ENCODE results near the gene NPFFR2. TPM values are rescaled to one million over a fixed set of nuclear protein-coding genes. Genes with fewer than 3 reads are reported as not detected.

Gene NPFFR2
- total RNA-seq, 4 donors from 2014 or later: 0.54 TPM; not detected in 2

GRCh38 chr4:72055566-72055965 lies 23.8 kb downstream of the NPFFR2 start:
- TF ChIP-seq EP300 (IDR thresholded peaks at IDR 0.05): no peak
- no peak for TF ChIP-seq CTCF (IDR thresholded peaks at IDR 0.05)
- TF ChIP-seq POLR2AphosphoS5 (IDR thresholded peaks at IDR 0.05): no peak
- no peak for TF ChIP-seq POLR2A (IDR thresholded peaks at IDR 0.05)
- Histone ChIP-seq H3K4me1 (no peaks in the 10 kb centered on the region), H3K27ac (no peak overlapping the region), H3K36me3 (no peaks in the 10 kb centered on the region), H3K27me3 (no peaks in the 10 kb centered on the region), H3K9me3 (no peaks in the 10 kb centered on the region), H3K4me3 (no peak overlapping the region)
- no peak for ATAC-seq

GRCh38 chr4:72063726-72064125 lies 31.9 kb downstream of the NPFFR2 start:
- Histone ChIP-seq H3K4me1 (no peaks in the 10 kb centered on the region), H3K4me3 (no peak overlapping the region), H3K27ac (no peak overlapping the region), H3K9me3 (no peaks in the 10 kb centered on the region), H3K27me3 (no peaks in the 10 kb centered on the region), H3K36me3 (no peaks in the 10 kb centered on the region)
- WGBS, 2 donors (ENCODE audit: low coverage in 1 of 2): 50 to 52% methylated on average over 2 of the region's 2 CpGs
- ATAC-seq: no peak
- TF ChIP-seq CTCF (IDR thresholded peaks at IDR 0.05) (no peak), EP300 (IDR thresholded peaks at IDR 0.05) (no peak), POLR2A (IDR thresholded peaks at IDR 0.05) (no peak), POLR2AphosphoS5 (IDR thresholded peaks at IDR 0.05) (no peak)

- Histone ChIP-seq H3K27me3 (no peaks in the 10 kb centered on the region), H3K9me3 (no peaks in the 10 kb centered on the region), H3K4me3 (no peak overlapping the region), H3K27ac (no peak overlapping the region), H3K4me1 (no peaks in the 10 kb centered on the region), H3K36me3 (no peaks in the 10 kb centered on the region)
- TF ChIP-seq EP300 (IDR thresholded peaks at IDR 0.05): no peak
- TF ChIP-seq POLR2AphosphoS5 (IDR thresholded peaks at IDR 0.05): no peak
- no peak for TF ChIP-seq CTCF (IDR thresholded peaks at IDR 0.05)
- WGBS, 2 donors (ENCODE audit: low coverage in 1 of 2): 36 to 55% methylated on average over 1 to 2 of the region's 7 CpGs
- ATAC-seq: no peak
These were observed 35.3 kb downstream of the NPFFR2 start for GRCh38 chr4:72067051-72067450.

GRCh38 chr4:72073816-72074215 lies 42.0 kb downstream of the NPFFR2 start:
- Histone ChIP-seq H3K4me1 (no peaks in the 10 kb centered on the region), H3K27me3 (no peaks in the 10 kb centered on the region), H3K36me3 (no peaks in the 10 kb centered on the region), H3K9me3 (no peaks in the 10 kb centered on the region), H3K27ac (no peak overlapping the region), H3K4me3 (no peak overlapping the region)
- TF ChIP-seq POLR2AphosphoS5 (IDR thresholded peaks at IDR 0.05): no peak
- no peak for TF ChIP-seq EP300 (IDR thresholded peaks at IDR 0.05)
- TF ChIP-seq POLR2A (IDR thresholded peaks at IDR 0.05): no peak
- no peak for TF ChIP-seq CTCF (IDR thresholded peaks at IDR 0.05)
- no peak for ATAC-seq

- H3K9me3 ChIP-seq: no peaks in the 10 kb centered on the region
- H3K36me3 ChIP-seq: no peaks in the 10 kb centered on the region
- H3K27ac ChIP-seq: no peak overlapping the region
- H3K4me1 ChIP-seq: no peaks in the 10 kb centered on the region
- H3K4me3 ChIP-seq: no peak overlapping the region
- ATAC-seq: no peak
- no peaks in the 10 kb centered on the region for H3K27me3 ChIP-seq
- no peak for TF ChIP-seq POLR2A (IDR thresholded peaks at IDR 0.05)
- TF ChIP-seq EP300 (IDR thresholded peaks at IDR 0.05): no peak
- TF ChIP-seq POLR2AphosphoS5 (IDR thresholded peaks at IDR 0.05): no peak
- TF ChIP-seq CTCF (IDR thresholded peaks at IDR 0.05): no peak
These were observed 44.8 kb downstream of the NPFFR2 start for GRCh38 chr4:72076562-72076961.

Data from gastroesophageal sphincter (tissue), 4 donors.